AG08396 (cell line): ENCODE measurements around the gene GRID2.
"Not testable (repeated sequence)": the region's sequence is repeated elsewhere in the genome, so short reads cannot be mapped to it uniquely, and the experiment has no call there.

Experiments used
- DNase-seq: peaks from one replicate; pipeline ENCODE4 v3.0.0; 2012; ENCODE audit warnings: low spot score, mixed read lengths

Gene GRID2

GRCh38 chr4:92305148-92305877 lies 1.5 kb downstream of the GRID2 start:
- peak; percentile 53 for DNase-seq

GRCh38 chr4:92305878-92306520 lies 2.2 kb downstream of the GRID2 start:
- no peak for DNase-seq

GRCh38 chr4:92307181-92307580 lies 3.4 kb downstream of the GRID2 start:
- no peak for DNase-seq

GRCh38 chr4:92307866-92308265 lies 4.1 kb downstream of the GRID2 start:
- DNase-seq, result no peak

- no peak for DNase-seq
Observed at GRCh38 chr4:92317047-92317446, 13.3 kb downstream of the GRID2 start.

GRCh38 chr4:92328095-92328494 lies 24.3 kb downstream of the GRID2 start:
- DNase-seq, result no peak

- DNase-seq, result no peak
Observed at GRCh38 chr4:92333016-92333415, 29.2 kb downstream of the GRID2 start.

- no peak for DNase-seq
Observed at GRCh38 chr4:92334716-92335350, 31.1 kb downstream of the GRID2 start.

- DNase-seq, result no peak
Observed at GRCh38 chr4:92339676-92340075, 35.9 kb downstream of the GRID2 start.

GRCh38 chr4:92344216-92344615 lies 40.5 kb downstream of the GRID2 start:
- DNase-seq, result no peak

- no peak for DNase-seq
Observed at GRCh38 chr4:92346289-92346688, 42.5 kb downstream of the GRID2 start.

- no peak for DNase-seq
Observed at GRCh38 chr4:92357966-92358365, 54.2 kb downstream of the GRID2 start.

GRCh38 chr4:92359491-92359890 lies 55.7 kb downstream of the GRID2 start:
- no peak for DNase-seq

- DNase-seq, result no peak
Observed at GRCh38 chr4:92362028-92362427, 58.3 kb downstream of the GRID2 start.

- no peak for DNase-seq
Observed at GRCh38 chr4:92368653-92369052, 64.9 kb downstream of the GRID2 start.

GRCh38 chr4:92381616-92382015 lies 77.8 kb downstream of the GRID2 start:
- no peak for DNase-seq

GRCh38 chr4:92382128-92382527 lies 78.4 kb downstream of the GRID2 start:
- no peak for DNase-seq

- peak; percentile 13 for DNase-seq
Observed at GRCh38 chr4:92387459-92388069, 83.8 kb downstream of the GRID2 start.

- no peak for DNase-seq
Observed at GRCh38 chr4:92399032-92399431, 95.3 kb downstream of the GRID2 start.

- DNase-seq, result not testable (repeated sequence)
Observed at GRCh38 chr4:92403525-92403924, 99.8 kb downstream of the GRID2 start.

GRCh38 chr4:92406488-92406887 lies 102.7 kb downstream of the GRID2 start:
- no peak for DNase-seq

- DNase-seq, result no peak
Observed at GRCh38 chr4:92421920-92422319, 118.2 kb downstream of the GRID2 start.

- DNase-seq, result no peak
Observed at GRCh38 chr4:92433272-92433758, 129.5 kb downstream of the GRID2 start.
